Activated CD4-positive, alpha-beta T cell treated with anti-CD3 and anti-CD28 coated beads, Interleukin-2, Interleukin-6, amounts not matched to agents 100 ng/mL and 50 ng/mL, durations not matched to agents 16 hours and 8 hours (primary cell): Measurements from ENCODE around the gene TAGAP.
"Not testable (repeated sequence)": the region's sequence is repeated elsewhere in the genome, so short reads cannot be mapped to it uniquely, and the experiment has no call there.

Source experiments
- DNase-seq: peaks from one replicate; pipeline ENCODE4 v3.0.0-alpha.2; 2020

Gene TAGAP

DNA sequence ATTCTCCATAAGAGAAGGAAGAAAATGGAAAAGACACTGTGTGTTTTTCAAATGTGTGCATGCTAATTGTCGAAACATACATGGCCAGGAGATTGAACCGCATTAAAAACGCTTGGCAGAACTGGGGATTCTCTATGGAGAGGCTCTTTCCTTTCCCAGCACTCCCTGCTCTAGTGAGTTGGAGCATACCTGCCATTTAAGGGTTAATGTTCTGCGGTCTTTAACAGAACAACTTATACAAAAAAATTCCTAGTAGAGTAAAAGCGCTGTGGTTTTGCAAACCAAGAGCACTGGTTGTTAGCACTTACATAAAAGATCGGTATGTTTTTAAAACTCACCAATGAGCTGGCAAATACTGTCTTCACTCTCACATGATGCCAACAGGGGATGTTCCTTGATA lies 1.5 kb downstream of the TAGAP start:
- peak; percentile 58 for DNase-seq

DNA sequence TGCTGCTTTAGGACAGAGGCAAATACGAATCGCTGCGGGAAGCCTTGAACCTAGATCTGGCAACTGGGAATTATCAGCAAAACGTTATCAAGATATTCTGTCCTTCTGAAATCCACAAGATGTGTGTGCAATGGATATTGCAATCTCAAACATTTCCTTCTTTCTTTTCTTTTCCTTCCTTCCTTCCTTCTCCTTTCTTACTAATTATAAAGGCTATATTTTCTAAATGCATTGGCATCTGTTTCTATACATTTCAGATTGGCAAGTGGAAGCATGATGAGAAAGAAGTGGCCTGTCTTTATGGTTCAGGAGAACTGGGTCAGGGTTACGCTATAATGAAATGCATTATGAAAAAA lies 2.0 kb downstream of the TAGAP start:
- no peak for DNase-seq

DNA sequence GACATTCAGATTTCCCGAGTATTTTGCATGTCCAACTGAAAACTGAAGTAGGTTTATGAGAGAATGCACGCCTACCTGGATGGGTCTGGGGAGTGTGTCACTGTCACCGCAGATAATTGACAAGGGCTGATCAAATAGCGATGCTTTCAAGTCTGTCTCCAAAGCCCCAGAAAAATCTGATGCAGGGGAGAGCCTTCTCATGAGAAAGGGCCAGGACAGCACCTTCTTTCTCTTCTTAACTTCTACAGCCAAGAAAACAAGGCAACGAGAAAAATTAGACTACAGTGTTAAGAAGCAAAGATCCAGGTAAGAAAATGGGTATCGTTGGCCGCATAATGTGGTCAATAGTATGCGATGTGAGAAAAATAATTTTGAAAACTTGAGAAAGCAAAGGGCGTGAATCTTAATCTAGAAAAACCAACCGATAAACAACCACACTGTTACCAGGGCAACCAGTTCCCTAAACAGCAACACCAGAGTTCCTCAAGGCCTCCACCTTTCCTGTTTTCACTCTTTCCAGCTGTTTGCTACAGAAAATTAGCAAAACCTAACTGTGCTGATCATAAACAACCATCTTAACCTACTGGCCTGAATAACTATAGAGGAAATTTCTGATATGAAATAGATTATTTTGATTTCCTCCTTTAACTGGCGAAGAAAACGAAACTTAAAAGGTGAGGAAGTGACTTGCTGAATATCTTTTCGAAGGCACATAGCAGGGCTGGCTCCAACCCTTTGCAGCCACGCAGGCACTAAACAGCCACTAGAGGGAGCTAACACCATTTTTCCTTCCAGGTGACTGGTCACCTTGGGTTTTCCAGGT lies 2.6 kb downstream of the TAGAP start:
- peak; percentile 90 for DNase-seq

DNA sequence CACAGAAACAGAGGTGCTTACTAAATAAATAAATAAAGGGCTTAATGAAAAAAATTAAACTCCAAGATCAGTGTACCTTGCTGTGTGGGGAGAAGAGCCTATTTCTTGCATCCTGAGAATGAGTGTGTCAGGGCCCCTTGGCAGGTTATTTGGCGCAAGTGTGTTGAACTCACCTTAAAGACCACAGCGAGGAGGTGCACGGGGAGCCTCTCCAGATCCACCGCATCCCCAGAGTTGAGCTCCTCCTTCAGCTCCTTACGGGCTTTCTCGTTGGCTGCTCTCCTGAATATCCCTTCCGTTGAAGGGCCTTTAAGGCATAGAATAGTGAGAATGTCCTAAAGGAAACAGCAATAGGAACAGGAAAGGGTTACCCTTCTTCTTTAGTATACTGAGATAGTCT lies 3.6 kb downstream of the TAGAP start:
- no peak for DNase-seq

DNA sequence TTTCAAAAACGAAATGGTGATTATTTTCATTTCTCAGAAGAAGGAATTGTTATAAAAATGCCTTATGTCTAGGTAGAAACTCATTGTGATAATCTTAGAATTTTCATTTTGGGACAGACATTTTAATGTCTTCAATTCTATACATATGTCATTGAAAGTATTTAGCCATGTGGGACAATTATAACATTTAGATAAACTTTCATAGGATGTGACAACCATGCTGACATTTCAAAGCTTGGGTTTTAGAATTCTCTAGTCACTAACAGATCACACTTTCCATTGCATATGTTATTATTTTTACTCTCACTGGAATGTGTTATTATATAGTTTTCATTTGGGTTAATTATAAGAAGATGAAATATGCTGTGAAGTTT lies 4.9 kb downstream of the TAGAP start:
- no peak for DNase-seq

DNA sequence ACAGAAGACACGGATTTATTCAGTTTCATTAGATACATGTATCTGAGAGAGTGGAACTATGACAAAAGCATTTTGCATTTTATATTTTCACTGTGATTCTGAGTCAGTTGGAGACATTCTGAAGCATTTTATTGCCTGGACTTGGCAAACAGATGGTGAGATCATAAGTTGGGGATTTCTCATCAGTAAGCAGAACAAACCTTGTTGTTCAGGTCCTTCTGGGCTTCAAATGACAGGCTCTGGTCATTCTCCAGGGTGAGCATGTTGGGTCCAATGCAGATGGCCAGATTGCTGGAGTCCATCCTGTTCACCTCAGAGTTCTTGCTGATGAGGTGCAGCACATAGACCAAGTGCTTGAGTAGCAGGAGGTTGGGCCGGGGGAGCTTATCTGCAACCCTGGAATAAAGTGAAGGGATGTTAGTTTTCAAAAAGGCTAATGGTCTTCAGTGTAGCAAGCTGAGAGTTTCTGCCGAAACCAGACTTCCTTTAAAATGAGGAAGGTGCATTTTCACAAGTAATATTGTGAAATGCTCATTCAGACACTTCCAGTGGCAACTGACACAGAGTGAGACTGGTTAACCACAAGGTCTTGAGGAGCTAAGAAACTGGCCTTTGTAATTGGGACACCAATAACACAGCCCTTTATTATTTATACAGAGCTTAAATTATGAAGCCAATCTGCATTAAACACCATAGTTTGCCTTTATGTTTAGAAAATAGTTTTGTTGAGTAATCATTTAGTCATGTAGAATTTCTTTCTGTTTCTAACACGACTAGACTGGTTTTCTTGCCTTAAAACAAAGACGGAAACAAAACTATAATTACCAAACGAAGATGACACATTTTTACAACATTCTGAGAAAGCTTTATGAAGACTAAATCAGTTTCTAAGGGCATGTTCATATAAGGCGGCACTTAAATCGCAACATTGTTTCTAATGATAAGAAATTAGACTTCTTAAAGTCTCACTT lies 5.6 kb downstream of the TAGAP start:
- DNase-seq: peak; percentile 87

DNA sequence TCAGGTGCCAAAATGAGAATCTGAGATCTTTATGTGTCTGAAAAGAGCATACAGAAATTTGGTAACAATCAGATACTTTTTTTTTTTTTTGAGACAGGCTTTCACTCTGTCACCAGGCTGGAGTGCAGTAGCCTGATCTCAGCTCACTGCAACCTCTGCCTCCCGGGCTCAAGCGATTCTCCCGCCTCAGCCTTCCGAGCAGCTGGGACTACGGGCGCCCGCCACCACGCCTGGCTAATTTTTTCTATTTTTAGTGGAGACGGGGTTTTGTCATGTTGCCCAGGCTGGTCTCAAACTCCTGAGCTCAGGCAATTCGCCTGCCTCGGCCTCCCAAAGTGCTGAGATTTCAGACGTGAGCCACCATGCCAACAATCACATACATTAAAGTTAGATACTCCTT lies 6.5 kb downstream of the TAGAP start:
- not testable (repeated sequence) for DNase-seq

DNA sequence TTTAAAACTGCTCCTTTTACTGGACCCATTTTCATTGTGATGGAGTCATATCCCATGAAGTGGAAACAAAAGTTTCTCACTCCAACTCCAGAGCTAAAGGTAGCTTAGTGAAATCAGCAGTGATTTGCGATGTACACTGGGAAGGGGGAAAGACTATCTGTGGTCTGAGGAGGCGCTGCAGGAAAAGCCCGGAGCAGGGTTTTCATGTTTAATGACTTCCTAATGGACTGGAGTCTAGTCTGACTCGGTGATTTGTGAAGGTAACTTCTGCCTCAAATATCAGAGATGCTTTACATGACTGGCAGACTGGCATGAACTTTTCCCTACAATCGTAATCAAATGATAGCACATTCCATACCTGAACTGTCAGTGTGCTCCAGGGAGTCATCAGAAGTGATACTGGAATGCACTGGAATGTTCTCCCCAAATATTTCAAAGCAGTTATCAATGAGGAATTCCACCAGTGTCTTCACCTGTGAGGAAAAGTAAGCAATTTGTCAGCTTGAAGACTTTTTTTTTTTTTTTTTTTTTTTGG lies 7.0 kb downstream of the TAGAP start:
- no peak for DNase-seq

DNA sequence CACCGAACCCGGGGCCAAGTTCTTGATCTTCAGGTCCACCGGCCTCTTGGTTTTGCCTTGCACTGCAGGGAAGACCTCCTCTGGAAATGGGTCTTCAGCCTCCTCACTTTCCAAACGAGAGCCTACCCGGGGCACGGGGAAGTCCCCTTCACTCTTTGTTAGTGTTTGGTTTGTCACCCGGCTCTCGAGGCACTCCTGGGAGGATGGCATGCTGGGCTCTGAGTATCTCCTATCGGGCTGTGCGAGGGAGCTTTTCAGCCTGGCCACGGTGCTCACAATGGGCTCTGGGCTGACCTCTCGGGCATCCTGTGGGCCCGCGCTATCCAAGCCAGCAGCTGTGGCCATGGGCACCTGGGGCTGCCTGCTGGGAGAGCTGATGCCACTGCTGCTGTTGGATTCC lies 8.1 kb downstream of the TAGAP start:
- no peak for DNase-seq

DNA sequence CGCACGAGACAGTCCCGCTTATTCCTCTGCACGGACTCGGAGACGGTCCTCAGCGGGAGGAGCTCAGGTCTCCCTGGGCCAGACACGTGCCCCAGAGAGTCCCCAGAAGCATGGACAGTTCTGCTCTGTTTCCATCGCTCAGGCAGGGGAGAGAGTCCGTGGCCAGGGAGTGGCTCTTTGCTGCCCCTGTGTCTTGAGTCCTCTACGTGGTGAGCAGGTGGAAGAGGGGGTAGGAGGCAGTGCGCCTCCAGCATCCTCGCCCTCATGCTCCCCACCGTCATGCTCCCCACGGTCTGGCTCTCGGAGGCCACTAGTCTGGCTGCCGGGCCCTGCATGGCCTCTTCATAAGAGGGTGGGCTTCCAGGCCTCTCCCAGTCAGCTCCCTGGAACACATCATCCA lies 8.9 kb downstream of the TAGAP start:
- DNase-seq: no peak

DNA sequence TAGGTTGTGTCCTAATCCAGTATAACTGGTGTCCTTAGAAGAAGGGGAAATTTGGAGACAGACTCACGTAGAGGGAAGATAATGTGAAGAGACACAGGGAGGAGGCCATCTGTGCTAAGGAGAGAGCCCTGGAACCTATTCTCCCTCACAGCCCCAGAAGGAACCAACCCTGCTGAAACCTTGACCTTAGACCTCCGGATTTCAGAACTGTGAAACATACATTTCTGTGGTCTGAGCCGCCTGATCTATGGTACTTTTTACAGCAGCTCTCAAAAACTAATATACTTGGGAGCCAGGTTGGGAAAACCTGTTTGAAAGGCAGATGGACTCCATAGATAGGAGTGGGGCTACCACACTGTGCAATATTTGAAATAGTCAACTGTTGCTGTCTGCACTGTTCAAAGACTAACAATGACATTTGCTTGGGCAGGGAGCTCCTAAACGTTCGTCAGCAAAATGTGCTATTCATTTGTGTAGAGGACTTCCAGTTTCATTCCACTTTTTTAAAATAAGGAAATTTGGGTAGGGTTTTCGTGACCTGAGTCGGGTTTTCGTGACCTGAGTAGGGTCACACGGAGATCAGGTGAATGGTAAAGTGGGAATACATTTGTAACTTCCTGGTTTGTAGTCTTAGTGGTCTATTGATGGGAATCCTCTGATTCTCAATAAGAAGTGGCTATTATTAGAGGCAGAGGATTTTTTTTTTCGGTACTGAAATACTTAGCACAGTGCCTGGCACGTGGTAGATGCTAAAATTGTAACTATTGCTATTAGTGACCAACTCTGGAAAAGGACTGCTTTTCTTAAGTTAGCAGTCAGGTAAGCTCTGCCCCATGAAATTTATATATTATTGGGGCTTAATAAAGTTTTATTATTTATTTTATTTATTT lies 11.4 kb downstream of the TAGAP start:
- DNase-seq: no peak

DNA sequence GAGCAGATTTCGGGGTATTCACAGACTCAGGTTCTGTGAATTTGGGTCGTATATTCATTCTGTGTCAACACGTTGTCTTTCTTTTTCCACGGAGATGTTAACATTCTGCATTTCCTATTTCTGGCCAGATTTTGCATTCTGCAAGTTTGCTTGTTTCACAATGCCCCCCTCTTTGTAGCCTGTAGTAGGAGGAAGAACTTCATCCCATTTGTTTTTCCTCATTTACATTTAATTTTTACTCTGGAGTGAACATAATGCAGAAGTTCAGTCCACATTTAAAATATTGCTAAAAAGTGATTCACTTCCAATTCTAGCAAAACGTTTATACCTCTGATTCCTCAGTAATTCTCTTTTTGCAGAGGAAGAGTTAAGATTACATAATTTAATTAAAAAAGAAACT lies 12.9 kb downstream of the TAGAP start:
- no peak for DNase-seq

DNA sequence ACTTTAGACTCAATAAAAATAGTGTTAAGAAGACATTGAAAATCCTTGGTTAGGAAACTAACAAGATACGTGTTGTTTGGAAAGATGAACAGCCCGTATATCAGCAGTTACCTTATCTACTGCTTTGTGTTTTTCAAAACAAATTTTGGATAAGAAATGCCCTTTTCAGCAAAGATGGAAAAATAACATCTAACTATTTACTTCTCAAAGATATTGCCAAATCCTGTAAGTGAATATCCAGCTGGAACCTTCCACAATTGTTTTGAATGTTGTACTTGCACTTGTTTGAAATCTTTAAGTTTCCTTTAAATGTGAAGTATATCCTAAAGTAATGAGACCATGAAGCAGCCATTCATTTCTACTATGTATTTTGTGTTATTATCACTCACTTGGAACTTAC lies 14.6 kb downstream of the TAGAP start:
- no peak for DNase-seq

DNA sequence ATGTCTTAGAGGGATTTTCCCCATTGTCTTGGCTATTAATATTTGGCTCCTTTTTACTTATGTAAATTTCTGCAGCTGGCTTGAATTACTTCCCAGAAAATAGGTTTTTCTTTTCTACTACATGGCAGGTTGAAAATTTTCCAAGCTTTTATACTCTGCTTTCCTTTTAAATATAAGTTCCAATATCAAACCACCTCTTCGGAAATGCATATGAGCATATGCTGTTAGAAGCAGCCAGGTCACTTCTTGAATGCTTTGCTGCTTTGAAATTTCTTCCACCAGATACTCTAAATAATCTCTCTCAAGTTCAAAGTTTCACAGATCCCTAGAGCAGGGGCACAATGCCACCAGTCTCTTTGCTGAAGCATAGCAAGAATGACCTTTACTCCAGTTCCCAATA lies 19.6 kb downstream of the TAGAP start:
- not testable (repeated sequence) for DNase-seq

DNA sequence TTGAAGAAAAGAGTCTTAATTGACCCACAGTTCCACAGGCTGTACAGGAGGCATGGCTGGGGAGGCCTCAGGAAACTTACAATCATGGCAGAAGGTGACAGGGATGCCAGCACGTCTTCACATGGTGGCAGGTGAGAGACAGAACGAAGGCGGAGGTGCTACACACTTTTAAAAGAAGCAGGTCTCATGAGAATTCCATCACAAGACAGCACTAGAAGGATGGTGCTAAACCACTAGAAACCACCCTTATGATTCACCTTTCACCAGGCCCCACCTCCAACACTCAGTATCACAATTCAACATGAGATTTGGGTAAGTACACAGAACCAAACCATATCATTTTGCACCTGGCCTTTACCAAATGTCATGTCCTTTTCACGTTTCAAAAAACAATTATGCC lies 20.9 kb downstream of the TAGAP start:
- peak; percentile 51 for DNase-seq

DNA sequence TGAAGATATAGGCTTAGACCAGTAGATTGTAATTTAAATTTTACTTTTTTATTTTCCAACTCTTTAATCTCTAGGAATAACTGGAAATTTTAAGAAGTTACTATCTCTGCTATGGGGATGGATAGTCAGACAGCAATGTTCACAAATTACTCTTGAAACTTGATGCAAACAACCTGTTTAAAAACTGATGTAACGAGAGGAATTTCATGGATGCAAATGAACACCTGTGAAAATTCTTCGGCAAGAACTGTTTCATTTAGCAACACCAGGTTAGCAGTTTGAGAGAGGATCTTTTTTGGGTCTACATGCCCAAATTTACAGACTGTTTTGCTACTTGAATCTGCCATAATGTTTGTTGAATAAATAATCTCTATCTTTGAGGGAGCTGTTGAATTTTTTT lies 24.8 kb downstream of the TAGAP start:
- no peak for DNase-seq

DNA sequence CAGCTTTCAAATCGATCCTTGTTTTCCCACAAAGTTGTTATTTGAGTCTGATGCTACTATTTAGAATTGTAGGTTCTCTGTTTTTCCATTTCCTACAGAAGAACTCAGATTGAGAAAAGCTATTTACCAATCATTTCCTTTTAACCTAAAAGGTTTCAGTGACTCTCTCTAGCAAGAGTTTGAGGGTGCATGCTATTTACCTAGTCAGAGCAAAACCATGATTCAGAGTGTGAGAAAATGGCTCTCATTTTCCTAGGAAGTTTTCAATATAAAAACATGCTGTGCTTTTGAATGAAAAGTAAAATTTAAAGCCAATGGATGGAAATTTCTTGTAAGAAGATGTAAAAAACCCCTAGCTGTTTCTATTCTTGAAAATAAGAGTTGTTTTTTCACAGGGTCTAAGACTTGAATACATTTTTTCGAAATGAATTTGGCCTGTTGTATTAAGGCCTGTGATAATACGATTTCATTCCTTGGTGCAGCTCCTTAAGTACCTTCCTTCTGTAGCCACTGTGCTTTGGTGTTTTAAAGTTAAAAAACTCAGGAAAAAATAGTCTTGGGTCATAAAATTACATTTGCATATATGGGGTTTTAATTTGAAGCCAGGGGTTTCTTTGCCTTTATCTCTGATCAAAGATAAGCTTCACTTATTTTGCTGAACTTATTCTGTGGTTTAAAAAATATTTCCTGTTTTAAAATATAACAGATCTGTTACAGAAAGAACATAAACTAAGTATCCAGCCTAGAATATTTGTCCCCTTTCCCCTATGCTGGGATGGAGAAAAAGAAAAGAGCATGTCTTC lies 26.8 kb downstream of the TAGAP start:
- DNase-seq: peak; percentile 78

DNA sequence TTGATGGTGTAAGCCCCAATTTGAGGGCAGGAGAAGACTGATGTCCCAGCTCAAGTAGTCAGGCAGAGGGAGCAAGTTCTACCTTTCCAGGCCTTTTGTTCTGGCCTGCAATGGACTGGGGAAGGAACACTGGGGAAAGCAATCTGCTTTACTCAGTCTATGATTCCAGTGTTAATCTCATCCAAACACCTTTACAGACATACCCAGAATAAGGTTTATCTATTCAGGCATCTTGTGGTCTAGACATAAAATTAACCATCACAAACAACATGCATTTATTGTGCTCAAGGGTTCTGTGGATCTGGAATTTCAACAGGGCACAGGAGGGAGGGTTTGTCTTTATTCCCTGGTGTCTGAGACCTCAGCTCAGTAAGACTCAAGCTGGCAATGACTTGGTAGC lies 30.4 kb downstream of the TAGAP start:
- no peak for DNase-seq

DNA sequence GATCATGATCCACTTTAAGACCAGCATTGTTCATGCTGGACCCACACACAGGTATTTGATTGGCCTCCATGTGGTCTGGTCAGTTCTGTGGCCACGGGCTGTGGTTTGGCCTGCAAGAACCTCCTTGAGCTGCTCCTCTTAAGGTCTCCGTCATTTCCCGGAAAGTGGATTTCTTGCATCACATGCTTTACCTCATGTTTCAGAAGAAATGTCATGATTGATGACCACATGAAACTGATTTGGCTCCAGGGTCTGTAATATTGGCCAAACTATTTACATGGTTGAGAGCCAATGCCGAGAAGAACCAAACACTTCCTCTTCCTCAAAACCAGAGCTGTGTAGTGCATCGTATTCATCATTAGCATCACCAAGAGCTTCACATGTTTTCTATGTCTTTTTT lies 31.6 kb downstream of the TAGAP start:
- no peak for DNase-seq

DNA sequence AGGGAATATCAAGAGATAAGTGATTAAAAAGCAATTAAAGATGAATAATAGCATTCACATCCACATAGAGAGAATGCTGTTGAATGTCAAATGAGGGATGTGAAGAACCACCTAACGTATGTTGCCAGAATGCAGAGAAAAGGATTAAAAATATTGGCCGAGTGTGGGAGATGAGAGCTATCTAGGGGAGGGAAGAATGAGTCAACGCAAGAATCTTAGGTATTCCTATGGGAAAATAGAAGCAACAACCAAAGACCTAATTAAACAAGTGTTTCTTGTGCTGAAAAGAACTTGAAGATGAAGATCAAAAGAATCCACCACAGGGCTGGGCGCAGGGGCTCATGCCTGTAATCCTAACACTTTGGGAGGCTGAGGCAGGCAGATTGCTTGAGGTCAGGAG lies 32.6 kb downstream of the TAGAP start:
- no peak for DNase-seq

DNA sequence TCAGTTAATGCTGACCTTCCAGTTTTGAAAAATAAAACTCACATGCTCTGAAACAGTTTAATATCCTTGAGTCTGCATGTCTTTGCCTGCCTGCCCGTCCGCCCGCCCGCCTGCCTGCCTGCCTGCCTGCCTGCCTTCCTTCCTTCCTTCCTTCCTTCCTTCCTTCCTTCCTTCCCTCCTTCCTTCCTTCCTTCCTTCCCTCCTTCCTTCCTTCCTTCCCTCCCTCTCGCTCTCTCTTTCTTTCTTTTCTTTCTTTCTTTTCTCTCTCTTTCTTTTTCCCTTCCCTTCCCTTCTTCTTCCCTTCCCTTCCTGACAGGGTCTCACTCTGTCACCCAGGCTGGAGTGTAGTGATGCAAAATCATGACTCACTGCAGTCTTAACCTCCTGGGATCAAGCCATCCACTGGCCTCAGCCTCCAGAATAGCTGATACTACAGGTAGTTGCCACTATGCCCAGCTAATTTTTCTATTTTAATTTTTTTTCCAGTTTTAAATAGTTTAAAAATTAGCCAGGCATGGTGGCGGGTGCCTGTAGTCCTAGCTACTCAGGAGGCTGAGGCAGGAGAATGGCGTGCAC lies 34.7 kb downstream of the TAGAP start:
- DNase-seq: not testable (repeated sequence)
